Spleen (tissue), 7 donors: ENCODE data around the gene AFTPH.

Experiments used
- POLR2A ChIP-seq, 3 donors: fragments of 450-650 bp; IDR thresholded peaks; one replicate each; pipeline ENCODE4 v1.5.1; 2017; ENCODE audit warnings: antibody characterized with exemption in 3 of 3, mild to moderate bottlenecking in 1 of 3
- POLR2AphosphoS5 ChIP-seq, 3 donors: sonication (generic); formaldehyde crosslinking; IDR thresholded peaks; one replicate each; pipeline ENCODE4 v1.5.1; 2017; ENCODE audit warnings: antibody characterized with exemption in 3 of 3
- TF ChIP-seq, protein P1 (sequence below), 11 experiments: fragments of 200-600 bp in 7 of 11; fragments of 450-650 bp in 4 of 11; sonication (generic) in 4 of 11; IDR thresholded peaks in 8 of 11; conservative IDR thresholded peaks in 3 of 11; 1 replicate in 7 of 11; 2 replicates in 4 of 11; pipeline versions ENCODE4 v1.4.0 to v1.8.0; 2016 to 2021; ENCODE audit warnings: antibody characterized with exemption in 11 of 11, inconsistent platforms in 4 of 11, mild to moderate bottlenecking in 1 of 11
- donor health status: DM: no; HTN: no; CAD: no; lungs with moderate emphysema.
- donor health status: DM: no; HTN: no; CAD: no.
- donor health status: DM: no; HTN: no; CAD: no.

DNA sequence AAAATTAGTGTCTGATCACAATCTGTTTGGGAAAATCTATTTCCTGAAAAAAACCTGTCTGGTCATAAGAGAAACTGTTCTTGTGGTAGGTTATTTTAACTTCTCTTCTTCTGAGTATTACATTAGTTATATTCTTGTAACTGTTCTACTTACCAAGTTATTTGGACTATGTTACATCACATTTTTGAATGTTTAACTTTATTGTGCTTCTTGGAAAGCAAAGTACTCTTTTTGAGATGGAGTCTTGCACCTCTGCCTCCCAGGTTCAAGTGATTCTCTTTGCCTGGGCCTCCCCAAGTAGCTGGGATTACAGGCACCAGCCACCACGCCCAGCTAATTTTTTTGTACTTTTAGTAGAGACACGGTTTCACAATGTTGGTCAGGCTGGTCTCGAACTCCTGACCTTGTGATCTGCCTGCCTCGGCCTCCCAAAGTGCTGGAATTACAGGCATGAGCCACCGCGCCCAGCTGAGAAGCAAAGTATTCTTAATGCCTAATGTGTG, 39.4 kb downstream of the AFTPH start:
- TF ChIP-seq, protein P1, sequence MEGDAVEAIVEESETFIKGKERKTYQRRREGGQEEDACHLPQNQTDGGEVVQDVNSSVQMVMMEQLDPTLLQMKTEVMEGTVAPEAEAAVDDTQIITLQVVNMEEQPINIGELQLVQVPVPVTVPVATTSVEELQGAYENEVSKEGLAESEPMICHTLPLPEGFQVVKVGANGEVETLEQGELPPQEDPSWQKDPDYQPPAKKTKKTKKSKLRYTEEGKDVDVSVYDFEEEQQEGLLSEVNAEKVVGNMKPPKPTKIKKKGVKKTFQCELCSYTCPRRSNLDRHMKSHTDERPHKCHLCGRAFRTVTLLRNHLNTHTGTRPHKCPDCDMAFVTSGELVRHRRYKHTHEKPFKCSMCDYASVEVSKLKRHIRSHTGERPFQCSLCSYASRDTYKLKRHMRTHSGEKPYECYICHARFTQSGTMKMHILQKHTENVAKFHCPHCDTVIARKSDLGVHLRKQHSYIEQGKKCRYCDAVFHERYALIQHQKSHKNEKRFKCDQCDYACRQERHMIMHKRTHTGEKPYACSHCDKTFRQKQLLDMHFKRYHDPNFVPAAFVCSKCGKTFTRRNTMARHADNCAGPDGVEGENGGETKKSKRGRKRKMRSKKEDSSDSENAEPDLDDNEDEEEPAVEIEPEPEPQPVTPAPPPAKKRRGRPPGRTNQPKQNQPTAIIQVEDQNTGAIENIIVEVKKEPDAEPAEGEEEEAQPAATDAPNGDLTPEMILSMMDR (IDR thresholded peaks at IDR 0.05 in 8 of 11, conservative IDR thresholded peaks at IDR 0.05 in 3 of 11): no peak
- TF ChIP-seq POLR2AphosphoS5 (IDR thresholded peaks at IDR 0.05): no peak
- TF ChIP-seq POLR2A (IDR thresholded peaks at IDR 0.05): no peak
